GM21825 (cell line): ENCODE data around the gene CDKN1C.

Experiments
- ATAC-seq: cut with Tn5 transposase; IDR thresholded peaks from one replicate; pipeline ENCODE4 v1.9.1; 2021; ENCODE audit warnings: mild to moderate bottlenecking, moderate library complexity; ENCODE audit not compliant: unreplicated experiment

Gene CDKN1C

GRCh38 chr11:2848497-2848896 is 37.1 kb downstream of the CDKN1C start:
- no peak for ATAC-seq

GRCh38 chr11:2847561-2847960 is 38.0 kb downstream of the CDKN1C start:
- ATAC-seq = no peak

GRCh38 chr11:2846470-2846869 is 39.1 kb downstream of the CDKN1C start:
- ATAC-seq = no peak

- no peak for ATAC-seq
Measured at GRCh38 chr11:2846056-2846455, 39.5 kb downstream of the CDKN1C start.

- ATAC-seq = no peak
Measured at GRCh38 chr11:2844996-2845395, 40.6 kb downstream of the CDKN1C start.

- ATAC-seq = no peak
Measured at GRCh38 chr11:2844116-2844842, 41.3 kb downstream of the CDKN1C start.

- ATAC-seq = no peak
Measured at GRCh38 chr11:2843551-2843950, 42.0 kb downstream of the CDKN1C start.

GRCh38 chr11:2842876-2843275 is 42.7 kb downstream of the CDKN1C start:
- no peak for ATAC-seq

GRCh38 chr11:2841411-2842190 is 44.0 kb downstream of the CDKN1C start:
- no peak for ATAC-seq

- no peak for ATAC-seq
Measured at GRCh38 chr11:2839395-2839943, 46.1 kb downstream of the CDKN1C start.

GRCh38 chr11:2838676-2839294 is 46.8 kb downstream of the CDKN1C start:
- no peak for ATAC-seq

GRCh38 chr11:2838091-2838490 is 47.5 kb downstream of the CDKN1C start:
- ATAC-seq = no peak

- no peak for ATAC-seq
Measured at GRCh38 chr11:2837651-2838050, 47.9 kb downstream of the CDKN1C start.

- no peak for ATAC-seq
Measured at GRCh38 chr11:2837096-2837601, 48.4 kb downstream of the CDKN1C start.

GRCh38 chr11:2836315-2837095 is 49.1 kb downstream of the CDKN1C start:
- no peak for ATAC-seq

GRCh38 chr11:2835751-2836150 is 49.8 kb downstream of the CDKN1C start:
- ATAC-seq = no peak

GRCh38 chr11:2835296-2835695 is 50.3 kb downstream of the CDKN1C start:
- ATAC-seq = no peak

- no peak for ATAC-seq
Measured at GRCh38 chr11:2834503-2835273, 50.9 kb downstream of the CDKN1C start.

GRCh38 chr11:2833716-2834502 is 51.7 kb downstream of the CDKN1C start:
- ATAC-seq = no peak
